Measurements from ENCODE around the gene FGF13. TPM values are rescaled to one million over a fixed set of nuclear protein-coding genes. Genes with fewer than 3 reads are reported as not detected.

The FGF13 gene
- total and polyA plus RNA-seq, 4 experiments from 2014 or later, result not detected

- no peaks in the 10 kb centered on the region for H3K4me1 ChIP-seq (ENCODE audit: insufficient read depth, low read length)
- Mint-ChIP-seq H3K36me3 (no peaks in the 10 kb centered on the region), H3K4me3 (no peak overlapping the region), H3K9me3 (peaks cover 0 to 1% (median 0%) of the 10 kb centered on the region in 8 donors), H3K4me1 (no peaks in the 10 kb centered on the region), H3K27me3 (no peaks in the 10 kb centered on the region), H3K27ac (no peak overlapping the region)
- ChIA-PET POLR2A (ENCODE audit: partially characterized antibody) (no interaction called here), CTCF (ENCODE audit: partially characterized antibody) (interaction anchor here (1.0 kb wide), 1 partner anchor 10 kb away, joined by 3 read pairs; no protein-coding TSS in a partner anchor)
- DNase-seq, result no peak
- intact Hi-C loops (cut with micrococcal nuclease), result loop anchor here (10.0 kb wide), 1 partner anchor 616 kb away; no protein-coding TSS in a partner anchor
- no peaks in the 10 kb centered on the region for H3K27me3 ChIP-seq (ENCODE audit: insufficient read depth, low read length)
- no peak overlapping the region for H3K4me3 ChIP-seq (ENCODE audit: low read length in 2 of 2)
- H3K9me3 ChIP-seq (ENCODE audit: control insufficient read depth in 1 of 2, low read length in 2 of 2), result no peaks in the 10 kb centered on the region
- no peaks in the 10 kb centered on the region for H3K36me3 ChIP-seq (ENCODE audit: insufficient read depth, low read length)
- H3K27ac ChIP-seq (ENCODE audit: low read depth, low read length), result no peak overlapping the region
Observed at GRCh38 chrX:138740341-138740740, 28.8 kb upstream of the FGF13 start.

- ChIA-PET CTCF (ENCODE audit: partially characterized antibody) (no interaction called here), POLR2A (ENCODE audit: partially characterized antibody) (no interaction called here)
- intact Hi-C loops (cut with micrococcal nuclease), result no loop called here
- Mint-ChIP-seq H3K27ac (no peak overlapping the region), H3K4me1 (no peaks in the 10 kb centered on the region), H3K4me3 (no peak overlapping the region), H3K9me3 (no peaks in the 10 kb centered on the region), H3K36me3 (no peaks in the 10 kb centered on the region), H3K27me3 (no peaks in the 10 kb centered on the region)
- Histone ChIP-seq H3K9me3 (ENCODE audit: control insufficient read depth in 1 of 2, low read length in 2 of 2) (no peaks in the 10 kb centered on the region), H3K36me3 (ENCODE audit: insufficient read depth, low read length) (no peaks in the 10 kb centered on the region), H3K4me1 (ENCODE audit: insufficient read depth, low read length) (no peaks in the 10 kb centered on the region), H3K27ac (ENCODE audit: low read depth, low read length) (no peak overlapping the region), H3K4me3 (ENCODE audit: low read length in 2 of 2) (no peak overlapping the region), H3K27me3 (ENCODE audit: insufficient read depth, low read length) (no peaks in the 10 kb centered on the region)
- DNase-seq, result no peak
Observed at GRCh38 chrX:138723301-138723700, 11.8 kb upstream of the FGF13 start.

DNA sequence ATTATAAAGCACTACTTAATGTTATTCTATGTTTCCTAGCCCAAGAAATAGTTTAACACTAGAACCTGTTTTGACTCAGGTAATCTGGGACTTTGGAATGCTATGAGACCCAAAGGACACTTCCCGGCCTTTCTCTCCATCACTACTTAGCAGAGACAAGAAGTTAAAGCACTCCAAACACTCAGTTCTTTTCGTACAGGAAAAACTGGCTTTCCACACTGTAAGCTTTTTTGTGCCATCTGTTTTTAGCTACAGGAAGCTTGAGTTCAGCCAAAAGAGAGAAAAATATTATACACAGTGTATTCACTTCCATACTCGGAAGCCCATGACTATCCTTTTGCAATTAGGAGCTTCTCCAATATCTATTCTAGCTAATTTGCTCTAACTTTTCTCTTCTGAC, 7.9 kb upstream of the FGF13 start:
- no peak overlapping the region for H3K27ac ChIP-seq (ENCODE audit: low read depth, low read length)
- no peak for DNase-seq
- Mint-ChIP-seq H3K4me1 (no peaks in the 10 kb centered on the region), H3K9me3 (no peaks in the 10 kb centered on the region), H3K27ac (no peak overlapping the region), H3K36me3 (no peaks in the 10 kb centered on the region), H3K4me3 (no peak overlapping the region), H3K27me3 (peaks cover 0 to 2% of the 10 kb centered on the region in 2 donors)
- POLR2A ChIA-PET (ENCODE audit: partially characterized antibody), result no interaction called here
- no peaks in the 10 kb centered on the region for H3K4me1 ChIP-seq (ENCODE audit: insufficient read depth, low read length)
- H3K9me3 ChIP-seq (ENCODE audit: control insufficient read depth in 1 of 2, low read length in 2 of 2), result no peaks in the 10 kb centered on the region
- intact Hi-C loops (cut with micrococcal nuclease), result no loop called here
- CTCF ChIA-PET (ENCODE audit: partially characterized antibody), result no interaction called here
- no peaks in the 10 kb centered on the region for H3K36me3 ChIP-seq (ENCODE audit: insufficient read depth, low read length)
- no peak overlapping the region for H3K4me3 ChIP-seq (ENCODE audit: low read length in 2 of 2)
- H3K27me3 ChIP-seq (ENCODE audit: insufficient read depth, low read length), result no peaks in the 10 kb centered on the region

- Histone ChIP-seq H3K4me3 (ENCODE audit: low read length in 2 of 2) (no peak overlapping the region), H3K9me3 (ENCODE audit: control insufficient read depth in 1 of 2, low read length in 2 of 2) (no peaks in the 10 kb centered on the region), H3K36me3 (ENCODE audit: insufficient read depth, low read length) (no peaks in the 10 kb centered on the region), H3K27ac (ENCODE audit: low read depth, low read length) (no peak overlapping the region), H3K4me1 (ENCODE audit: insufficient read depth, low read length) (no peaks in the 10 kb centered on the region), H3K27me3 (ENCODE audit: insufficient read depth, low read length) (no peaks in the 10 kb centered on the region)
- ChIA-PET POLR2A (ENCODE audit: partially characterized antibody) (no interaction called here), CTCF (ENCODE audit: partially characterized antibody) (no interaction called here)
- Mint-ChIP-seq H3K9me3 (no peaks in the 10 kb centered on the region), H3K27me3 (peaks cover 0 to 2% of the 10 kb centered on the region in 2 donors), H3K4me1 (no peaks in the 10 kb centered on the region), H3K4me3 (no peak overlapping the region), H3K27ac (no peak overlapping the region), H3K36me3 (no peaks in the 10 kb centered on the region)
- DNase-seq, result no peak
- intact Hi-C loops (cut with micrococcal nuclease), result no loop called here
Observed at GRCh38 chrX:138718941-138719340, 7.4 kb upstream of the FGF13 start.

DNA sequence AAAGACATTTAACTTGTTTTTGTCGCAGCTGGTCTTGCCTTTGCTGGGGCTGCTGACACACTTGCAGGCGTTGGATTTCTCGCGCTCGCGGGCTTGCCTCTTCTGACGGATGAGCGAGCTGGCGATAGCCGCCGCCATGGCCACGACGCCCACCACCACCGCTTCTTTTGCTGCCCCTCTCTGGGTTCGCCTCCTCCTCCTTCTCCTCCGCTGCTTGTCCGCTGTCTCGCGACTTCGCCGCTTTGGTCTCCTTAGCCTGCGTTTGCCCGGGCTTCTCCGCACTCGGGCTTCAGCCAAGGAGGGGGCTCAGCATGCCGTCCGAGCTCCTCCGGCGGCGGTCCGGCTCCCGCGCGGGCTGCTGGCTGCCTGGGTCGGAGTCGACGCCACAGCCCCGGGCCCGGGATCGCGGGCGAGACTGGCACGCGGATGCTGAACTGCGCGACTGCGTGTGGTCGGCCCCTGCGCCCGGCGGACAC, 613 bp downstream of the FGF13 start:
- H3K27me3 Mint-ChIP-seq, result peaks cover 2 to 15% of the 10 kb centered on the region in 2 donors

GRCh38 chrX:138709886-138710791, 1.4 kb downstream of the FGF13 start:
- no peaks in the 10 kb centered on the region for H3K27me3 ChIP-seq (ENCODE audit: insufficient read depth, low read length)
- no peaks in the 10 kb centered on the region for H3K4me1 ChIP-seq (ENCODE audit: insufficient read depth, low read length)
- peak overlapping the region in 3 of 8 donors; percentile 17 to 60 (median 48) for H3K4me3 Mint-ChIP-seq
- H3K36me3 ChIP-seq (ENCODE audit: insufficient read depth, low read length), result no peaks in the 10 kb centered on the region
- H3K9me3 ChIP-seq (ENCODE audit: control insufficient read depth in 1 of 2, low read length in 2 of 2), result no peaks in the 10 kb centered on the region
- no peak overlapping the region for H3K4me3 ChIP-seq (ENCODE audit: low read length in 2 of 2)
- intact Hi-C loops (cut with micrococcal nuclease), result no loop called here
- no peak for DNase-seq
- H3K27ac ChIP-seq (ENCODE audit: low read depth, low read length), result no peak overlapping the region
- no peak overlapping the region for H3K27ac Mint-ChIP-seq
- ChIA-PET POLR2A (ENCODE audit: partially characterized antibody) (interaction anchor here (0.6 kb wide), 1 partner anchor 1524 kb away, joined by 3 read pairs; no protein-coding TSS in a partner anchor), CTCF (ENCODE audit: partially characterized antibody) (no interaction called here)
- H3K36me3 Mint-ChIP-seq, result no peaks in the 10 kb centered on the region
- H3K27me3 Mint-ChIP-seq, result peaks cover 2 to 15% of the 10 kb centered on the region in 2 donors
- H3K9me3 Mint-ChIP-seq, result peaks cover 0 to 2% (median 0%) of the 10 kb centered on the region in 8 donors
- H3K4me1 Mint-ChIP-seq, result no peaks in the 10 kb centered on the region

More for the DNA sequence above, 613 bp downstream of the FGF13 start:
- H3K27me3 ChIP-seq (ENCODE audit: insufficient read depth, low read length), result no peaks in the 10 kb centered on the region
- intact Hi-C loops (cut with micrococcal nuclease), result no loop called here
- peak overlapping the region in 1 of 8 donors; percentile 60 for H3K4me3 Mint-ChIP-seq
- peak overlapping the region in 1 of 7 donors; percentile 41 for H3K27ac Mint-ChIP-seq
- ChIA-PET CTCF (ENCODE audit: partially characterized antibody) (no interaction called here), POLR2A (ENCODE audit: partially characterized antibody) (no interaction called here)
- no peak for DNase-seq
- peaks cover 0 to 2% (median 0%) of the 10 kb centered on the region in 8 donors for H3K9me3 Mint-ChIP-seq
- no peaks in the 10 kb centered on the region for H3K36me3 Mint-ChIP-seq
- no peaks in the 10 kb centered on the region for H3K9me3 ChIP-seq (ENCODE audit: control insufficient read depth in 1 of 2, low read length in 2 of 2)
- no peaks in the 10 kb centered on the region for H3K4me1 Mint-ChIP-seq
- no peaks in the 10 kb centered on the region for H3K36me3 ChIP-seq (ENCODE audit: insufficient read depth, low read length)
- no peak overlapping the region for H3K27ac ChIP-seq (ENCODE audit: low read depth, low read length)
- H3K4me1 ChIP-seq (ENCODE audit: insufficient read depth, low read length), result no peaks in the 10 kb centered on the region
- H3K4me3 ChIP-seq (ENCODE audit: low read length in 2 of 2), result no peak overlapping the region

GRCh38 chrX:138708268-138708667, 3.2 kb downstream of the FGF13 start:
- CTCF ChIA-PET (ENCODE audit: partially characterized antibody), result no interaction called here

More at GRCh38 chrX:138708268-138708667, 3.2 kb downstream of the FGF13 start:
- intact Hi-C loops (cut with micrococcal nuclease), result no loop called here
- Histone ChIP-seq H3K27me3 (ENCODE audit: insufficient read depth, low read length) (no peaks in the 10 kb centered on the region), H3K9me3 (ENCODE audit: control insufficient read depth in 1 of 2, low read length in 2 of 2) (no peaks in the 10 kb centered on the region), H3K4me1 (ENCODE audit: insufficient read depth, low read length) (no peaks in the 10 kb centered on the region), H3K36me3 (ENCODE audit: insufficient read depth, low read length) (no peaks in the 10 kb centered on the region), H3K27ac (ENCODE audit: low read depth, low read length) (no peak overlapping the region), H3K4me3 (ENCODE audit: low read length in 2 of 2) (no peak overlapping the region)
- H3K4me1 Mint-ChIP-seq, result no peaks in the 10 kb centered on the region
- POLR2A ChIA-PET (ENCODE audit: partially characterized antibody), result no interaction called here
- peaks cover 2 to 13% of the 10 kb centered on the region in 2 donors for H3K27me3 Mint-ChIP-seq
- H3K4me3 Mint-ChIP-seq, result no peak overlapping the region
- H3K27ac Mint-ChIP-seq, result no peak overlapping the region
- H3K9me3 Mint-ChIP-seq, result peaks cover 0 to 2% (median 0%) of the 10 kb centered on the region in 8 donors
- DNase-seq, result no peak
- no peaks in the 10 kb centered on the region for H3K36me3 Mint-ChIP-seq

Measured in CD4-positive, alpha-beta memory T cell (primary cell).